GM23338 (cell line): ENCODE results near the gene RIOK1.

Source experiments
- CREB1 ChIP-seq: fragments of 250-450 bp; sonication (Bioruptor Pico); IDR thresholded peaks from 2 replicates; pipeline ENCODE4 v1.5.0; 2020; ENCODE audit warnings: low read depth, mild to moderate bottlenecking, moderate library complexity
- ETS1 ChIP-seq: IDR thresholded peaks from 2 replicates; pipeline ENCODE4 v1.6.1; 2016; ENCODE audit warnings: antibody characterized with exemption
- EZH2 ChIP-seq: fragments of 200-600 bp; sonication (generic); IDR thresholded peaks from one replicate; pipeline ENCODE4 v1.8.0; 2017; ENCODE audit warnings: antibody characterized with exemption, mild to moderate bottlenecking, low read depth; ENCODE audit not compliant: unreplicated experiment
- EZH2phosphoT487 ChIP-seq: fragments of 200-600 bp; sonication (generic); IDR thresholded peaks from one replicate; pipeline ENCODE4 v1.8.1; 2018; ENCODE audit warnings: antibody characterized with exemption; ENCODE audit not compliant: unreplicated experiment
- JUNB ChIP-seq: IDR thresholded peaks from one replicate; pipeline ENCODE4 v1.6.1; 2016; ENCODE audit warnings: antibody characterized with exemption; ENCODE audit not compliant: unreplicated experiment
- POLR2AphosphoS5 ChIP-seq: IDR thresholded peaks from 2 replicates; pipeline ENCODE4 v1.6.1; 2016; ENCODE audit warnings: antibody characterized with exemption, low read depth
- ZNF331 ChIP-seq: fragments of 250-450 bp; sonication (Bioruptor Pico); IDR thresholded peaks from 2 replicates; pipeline ENCODE4 v1.5.0; 2020; ENCODE audit warnings: low read depth, mild to moderate bottlenecking, moderate library complexity
- TF ChIP-seq, protein P1 (sequence below), 2 experiments: fragments of 200-600 bp in 1 of 2; sonication (generic) in 1 of 2; conservative IDR thresholded peaks; 2 replicates each; pipeline versions ENCODE4 v1.5.1 to v1.6.1; 2016 to 2017; ENCODE audit warnings: antibody characterized with exemption in 2 of 2, low read depth in 2 of 2, mild to moderate bottlenecking in 2 of 2, moderate library complexity in 1 of 2
- TF ChIP-seq, protein P2 (sequence below): IDR thresholded peaks from one replicate; pipeline ENCODE4 v1.6.1; 2018; ENCODE audit warnings: antibody characterized with exemption; ENCODE audit not compliant: unreplicated experiment

DNA sequence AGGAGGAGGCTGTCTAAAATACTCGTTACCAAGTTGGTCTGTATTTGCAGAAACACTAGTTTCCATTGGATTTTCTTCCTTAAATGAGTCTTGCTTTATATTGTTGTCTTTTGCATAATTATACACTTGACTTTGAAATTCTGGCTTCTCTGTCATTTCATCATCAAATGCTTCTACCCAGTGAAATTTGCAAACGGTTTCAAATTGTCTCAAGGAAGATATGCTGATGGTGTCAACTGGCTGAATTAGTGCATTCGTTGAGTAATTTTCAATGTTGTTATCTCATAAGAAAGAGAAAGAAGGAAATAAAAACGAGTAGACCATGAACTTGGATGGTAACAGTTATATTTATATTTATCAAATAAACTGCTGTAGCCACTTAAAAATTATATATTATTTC, 10.9 kb upstream of the RIOK1 start:
- TF ChIP-seq EZH2phosphoT487, result no peak
- TF ChIP-seq, protein P1, sequence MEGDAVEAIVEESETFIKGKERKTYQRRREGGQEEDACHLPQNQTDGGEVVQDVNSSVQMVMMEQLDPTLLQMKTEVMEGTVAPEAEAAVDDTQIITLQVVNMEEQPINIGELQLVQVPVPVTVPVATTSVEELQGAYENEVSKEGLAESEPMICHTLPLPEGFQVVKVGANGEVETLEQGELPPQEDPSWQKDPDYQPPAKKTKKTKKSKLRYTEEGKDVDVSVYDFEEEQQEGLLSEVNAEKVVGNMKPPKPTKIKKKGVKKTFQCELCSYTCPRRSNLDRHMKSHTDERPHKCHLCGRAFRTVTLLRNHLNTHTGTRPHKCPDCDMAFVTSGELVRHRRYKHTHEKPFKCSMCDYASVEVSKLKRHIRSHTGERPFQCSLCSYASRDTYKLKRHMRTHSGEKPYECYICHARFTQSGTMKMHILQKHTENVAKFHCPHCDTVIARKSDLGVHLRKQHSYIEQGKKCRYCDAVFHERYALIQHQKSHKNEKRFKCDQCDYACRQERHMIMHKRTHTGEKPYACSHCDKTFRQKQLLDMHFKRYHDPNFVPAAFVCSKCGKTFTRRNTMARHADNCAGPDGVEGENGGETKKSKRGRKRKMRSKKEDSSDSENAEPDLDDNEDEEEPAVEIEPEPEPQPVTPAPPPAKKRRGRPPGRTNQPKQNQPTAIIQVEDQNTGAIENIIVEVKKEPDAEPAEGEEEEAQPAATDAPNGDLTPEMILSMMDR (conservative IDR thresholded peaks at IDR 0.05; ENCODE audit: low read depth in 2 of 2), result no peak
- TF ChIP-seq POLR2AphosphoS5, result no peak
- TF ChIP-seq JUNB, result no peak
- TF ChIP-seq, protein P2, sequence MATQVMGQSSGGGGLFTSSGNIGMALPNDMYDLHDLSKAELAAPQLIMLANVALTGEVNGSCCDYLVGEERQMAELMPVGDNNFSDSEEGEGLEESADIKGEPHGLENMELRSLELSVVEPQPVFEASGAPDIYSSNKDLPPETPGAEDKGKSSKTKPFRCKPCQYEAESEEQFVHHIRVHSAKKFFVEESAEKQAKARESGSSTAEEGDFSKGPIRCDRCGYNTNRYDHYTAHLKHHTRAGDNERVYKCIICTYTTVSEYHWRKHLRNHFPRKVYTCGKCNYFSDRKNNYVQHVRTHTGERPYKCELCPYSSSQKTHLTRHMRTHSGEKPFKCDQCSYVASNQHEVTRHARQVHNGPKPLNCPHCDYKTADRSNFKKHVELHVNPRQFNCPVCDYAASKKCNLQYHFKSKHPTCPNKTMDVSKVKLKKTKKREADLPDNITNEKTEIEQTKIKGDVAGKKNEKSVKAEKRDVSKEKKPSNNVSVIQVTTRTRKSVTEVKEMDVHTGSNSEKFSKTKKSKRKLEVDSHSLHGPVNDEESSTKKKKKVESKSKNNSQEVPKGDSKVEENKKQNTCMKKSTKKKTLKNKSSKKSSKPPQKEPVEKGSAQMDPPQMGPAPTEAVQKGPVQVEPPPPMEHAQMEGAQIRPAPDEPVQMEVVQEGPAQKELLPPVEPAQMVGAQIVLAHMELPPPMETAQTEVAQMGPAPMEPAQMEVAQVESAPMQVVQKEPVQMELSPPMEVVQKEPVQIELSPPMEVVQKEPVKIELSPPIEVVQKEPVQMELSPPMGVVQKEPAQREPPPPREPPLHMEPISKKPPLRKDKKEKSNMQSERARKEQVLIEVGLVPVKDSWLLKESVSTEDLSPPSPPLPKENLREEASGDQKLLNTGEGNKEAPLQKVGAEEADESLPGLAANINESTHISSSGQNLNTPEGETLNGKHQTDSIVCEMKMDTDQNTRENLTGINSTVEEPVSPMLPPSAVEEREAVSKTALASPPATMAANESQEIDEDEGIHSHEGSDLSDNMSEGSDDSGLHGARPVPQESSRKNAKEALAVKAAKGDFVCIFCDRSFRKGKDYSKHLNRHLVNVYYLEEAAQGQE, result no peak
- TF ChIP-seq CREB1, result no peak
- TF ChIP-seq ZNF331 (CRISPR knock-in tag), result no peak
- no peak for TF ChIP-seq EZH2
- no peak for TF ChIP-seq ETS1
